HTERT RPE-1 (cell line): ENCODE results near the gene LRRC4.

Experiments used
- in situ Hi-C: fragments of 300-500 bp; cut with MboI; formaldehyde crosslinking; loops from 4 replicates; pipeline ENCODE4 v1.14.3; 2020; ENCODE audit warnings: low sequenced_read_pairs

The LRRC4 gene

DNA sequence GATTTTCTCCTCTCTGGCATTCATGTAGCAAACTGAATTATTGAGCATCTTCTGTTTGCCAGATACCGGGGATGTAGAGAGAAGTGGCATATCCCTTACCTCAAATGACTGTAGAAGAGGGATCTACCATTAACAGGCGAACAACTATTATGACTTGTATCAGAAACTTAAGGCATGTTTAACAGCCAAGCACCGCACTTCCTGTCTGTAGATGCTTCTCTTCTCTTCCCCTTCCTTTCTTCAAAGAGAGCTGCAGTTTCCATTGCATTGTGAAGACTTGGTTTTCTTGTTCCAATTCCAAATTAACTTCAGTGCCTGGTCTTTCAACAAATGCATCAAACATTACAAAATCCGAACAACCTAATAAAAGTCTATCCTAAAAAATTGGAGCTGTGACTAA lies 49.3 kb downstream of the LRRC4 start:
- in situ Hi-C loops = no loop called here

DNA sequence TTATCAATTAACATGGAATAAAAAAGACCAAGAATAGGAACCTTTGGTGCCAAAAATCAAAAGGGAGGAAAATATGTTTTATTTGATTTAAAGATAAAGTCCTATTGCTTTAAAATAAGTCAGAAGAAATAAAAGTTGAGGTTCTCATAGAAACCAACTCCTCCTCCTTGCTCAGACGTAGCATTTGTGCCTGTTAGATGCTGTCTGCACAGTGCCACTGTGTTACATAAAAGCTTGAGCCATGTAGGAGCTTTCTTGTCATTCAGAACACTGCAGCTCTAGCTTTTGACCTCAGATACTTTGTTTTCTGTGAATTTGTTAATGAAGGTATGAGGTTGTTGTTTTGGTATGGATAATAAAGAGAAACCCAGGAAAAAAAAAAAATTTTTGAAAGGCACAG lies 50.3 kb downstream of the LRRC4 start:
- in situ Hi-C loops = no loop called here

DNA sequence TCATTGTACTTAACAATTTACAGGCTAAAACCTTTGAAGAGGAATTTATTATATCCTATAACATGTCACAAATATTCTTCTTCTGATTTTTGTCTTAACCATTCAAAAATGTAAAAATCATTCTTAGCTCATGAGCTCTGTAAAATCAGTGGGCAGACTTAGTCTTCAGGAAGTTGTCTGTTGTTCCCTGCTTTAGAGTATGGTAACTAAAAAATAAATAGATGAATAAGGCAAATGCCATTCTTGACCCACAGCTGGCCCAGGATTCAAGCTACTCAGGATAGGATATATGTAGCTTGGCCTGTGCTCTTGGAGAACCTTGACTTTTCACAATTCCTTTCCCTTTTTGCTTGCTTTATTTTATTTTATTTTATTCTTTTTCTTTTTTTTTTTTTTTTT lies 51.5 kb downstream of the LRRC4 start:
- in situ Hi-C loops = no loop called here

GRCh38 chr7:127979113-127979727 lies 52.0 kb downstream of the LRRC4 start:
- in situ Hi-C loops = no loop called here

DNA sequence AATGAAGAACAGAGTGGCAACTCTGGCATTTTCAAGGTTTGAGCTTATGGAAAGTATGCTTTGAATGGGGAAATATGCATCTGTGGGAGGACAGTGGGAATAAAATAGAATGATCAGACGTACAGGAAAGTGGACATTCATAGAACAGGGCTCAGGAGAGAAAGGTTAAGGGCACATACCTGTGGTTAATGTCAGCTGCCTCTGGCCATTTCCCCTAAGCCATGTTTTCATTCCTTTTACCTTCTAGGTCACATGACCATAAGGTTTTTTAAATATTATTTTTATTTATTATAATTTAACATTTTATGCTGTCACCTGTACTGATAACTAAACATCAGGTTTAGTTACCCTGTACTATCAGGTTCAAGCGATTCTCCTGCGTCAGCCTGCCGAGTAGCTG lies 52.8 kb downstream of the LRRC4 start:
- in situ Hi-C loops = no loop called here
